RWPE2 (cell line): ENCODE data around the gene AKIRIN2.
"Not testable (repeated sequence)": the region's sequence is repeated elsewhere in the genome, so short reads cannot be mapped to it uniquely, and the experiment has no call there.

Experiments used
- ATAC-seq: fragments of 200-7000 bp; cut with Tn5 transposase; 3 replicates; pipeline ENCODE4 v1.9.1; 2021; ENCODE audit warnings: low read depth
- DNase-seq: peaks from one replicate; pipeline ENCODE4 v3.0.0-alpha.2; 2020; ENCODE audit warnings: low spot score
- H3K27ac ChIP-seq: fragments of 450-650 bp; 2 replicates; pipeline ENCODE4 v1.5.1; 2017; ENCODE audit warnings: mild to moderate bottlenecking; ENCODE audit not compliant: poor library complexity, severe bottlenecking
- H3K27me3 ChIP-seq: fragments of 250-450 bp; sonication (Bioruptor Pico); 2 replicates; pipeline ENCODE4 v1.5.1; 2021; ENCODE audit warnings: mild to moderate bottlenecking, moderate library complexity; ENCODE audit not compliant: insufficient read depth, poor library complexity, severe bottlenecking
- H3K36me3 ChIP-seq: fragments of 250-450 bp; sonication (Bioruptor Pico); 2 replicates; pipeline ENCODE4 v1.5.1; 2020; ENCODE audit warnings: low read depth, mild to moderate bottlenecking, moderate library complexity
- H3K4me1 ChIP-seq: fragments of 250-450 bp; sonication (Bioruptor Pico); 2 replicates; pipeline ENCODE4 v1.5.1; 2021; ENCODE audit warnings: mild to moderate bottlenecking, moderate library complexity; ENCODE audit not compliant: insufficient read depth, poor library complexity, severe bottlenecking
- H3K4me3 ChIP-seq: fragments of 250-450 bp; sonication (Bioruptor Pico); 2 replicates; pipeline ENCODE4 v1.5.1; 2021; ENCODE audit warnings: mild to moderate bottlenecking, moderate library complexity; ENCODE audit not compliant: severe bottlenecking
- H3K9me3 ChIP-seq: fragments of 250-450 bp; sonication (Bioruptor Pico); 2 replicates; pipeline ENCODE4 v1.5.1; 2021; ENCODE audit warnings: mild to moderate bottlenecking, moderate library complexity; ENCODE audit not compliant: severe bottlenecking
- CTCF ChIP-seq: fragments of 450-650 bp; IDR thresholded peaks from one replicate; pipeline ENCODE4 v1.5.1; 2017; ENCODE audit warnings: mild to moderate bottlenecking, moderate library complexity; ENCODE audit not compliant: poor library complexity, severe bottlenecking

Gene AKIRIN2

GRCh38 chr6:87706187-87706966 lies 4.3 kb upstream of the AKIRIN2 start:
- Histone ChIP-seq H3K4me3 (no peak overlapping the region), H3K4me1 (peaks cover 4% of the 10 kb centered on the region), H3K9me3 (no peaks in the 10 kb centered on the region), H3K27ac (peak overlapping the region; percentile 18), H3K36me3 (no peaks in the 10 kb centered on the region), H3K27me3 (no peaks in the 10 kb centered on the region)
- no peak for TF ChIP-seq CTCF
- no peak for ATAC-seq
- no peak for DNase-seq

- Histone ChIP-seq H3K27ac (peak overlapping the region; percentile 18), H3K4me1 (peaks cover 4% of the 10 kb centered on the region), H3K4me3 (no peak overlapping the region), H3K36me3 (peaks cover 5% of the 10 kb centered on the region), H3K9me3 (no peaks in the 10 kb centered on the region), H3K27me3 (no peaks in the 10 kb centered on the region)
- ATAC-seq, result no peak
- no peak for TF ChIP-seq CTCF
- DNase-seq, result no peak
These were observed 3.1 kb upstream of the AKIRIN2 start for GRCh38 chr6:87705070-87705691.

GRCh38 chr6:87703039-87703438 lies 1.0 kb upstream of the AKIRIN2 start:
- DNase-seq, H3K27me3 ChIP-seq, ATAC-seq, H3K9me3 ChIP-seq, H3K4me1 ChIP-seq: not testable (repeated sequence)
- Histone ChIP-seq H3K4me3 (peak overlapping the region; percentile 85), H3K36me3 (peaks cover 19% of the 10 kb centered on the region), H3K27ac (peak overlapping the region; percentile 92)

- H3K27me3 ChIP-seq, result no peaks in the 10 kb centered on the region
- ATAC-seq (peak; percentile 37; the same call in 2 of the 3 replicates), DNase-seq (no peak)
- no peak for TF ChIP-seq CTCF
- peak overlapping the region; percentile 85 for H3K4me3 ChIP-seq
- H3K27ac ChIP-seq, result peak overlapping the region; percentile 92
- H3K9me3 ChIP-seq, result no peaks in the 10 kb centered on the region
- H3K4me1 ChIP-seq, result peaks cover 15% of the 10 kb centered on the region
- peaks cover 23% of the 10 kb centered on the region for H3K36me3 ChIP-seq
These were observed 534 bp upstream of the AKIRIN2 start for GRCh38 chr6:87702589-87702945.

- ATAC-seq (peak; percentile 2; the same call in 2 of the 3 replicates), DNase-seq (no peak)
- Histone ChIP-seq H3K4me1 (peaks cover 13% of the 10 kb centered on the region), H3K27me3 (no peaks in the 10 kb centered on the region), H3K4me3 (peak overlapping the region; percentile 85), H3K9me3 (no peaks in the 10 kb centered on the region), H3K27ac (peak overlapping the region; percentile 92), H3K36me3 (peaks cover 28% of the 10 kb centered on the region)
- TF ChIP-seq CTCF, result no peak
These were observed 723 bp downstream of the AKIRIN2 start for GRCh38 chr6:87701344-87701675.
